ENCODE results near the gene GTPBP10.

- TF ChIP-seq OSR1 (CRISPR knock-in tag; IDR thresholded peaks at IDR 0.05), result no peak
- TF ChIP-seq, protein P1, sequence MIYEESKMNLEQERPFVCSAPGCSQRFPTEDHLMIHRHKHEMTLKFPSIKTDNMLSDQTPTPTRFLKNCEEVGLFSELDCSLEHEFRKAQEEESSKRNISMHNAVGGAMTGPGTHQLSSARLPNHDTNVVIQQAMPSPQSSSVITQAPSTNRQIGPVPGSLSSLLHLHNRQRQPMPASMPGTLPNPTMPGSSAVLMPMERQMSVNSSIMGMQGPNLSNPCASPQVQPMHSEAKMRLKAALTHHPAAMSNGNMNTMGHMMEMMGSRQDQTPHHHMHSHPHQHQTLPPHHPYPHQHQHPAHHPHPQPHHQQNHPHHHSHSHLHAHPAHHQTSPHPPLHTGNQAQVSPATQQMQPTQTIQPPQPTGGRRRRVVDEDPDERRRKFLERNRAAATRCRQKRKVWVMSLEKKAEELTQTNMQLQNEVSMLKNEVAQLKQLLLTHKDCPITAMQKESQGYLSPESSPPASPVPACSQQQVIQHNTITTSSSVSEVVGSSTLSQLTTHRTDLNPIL (CRISPR knock-in tag; IDR thresholded peaks at IDR 0.05; ENCODE audit: low read depth), result no peak
- TF ChIP-seq, protein P2, sequence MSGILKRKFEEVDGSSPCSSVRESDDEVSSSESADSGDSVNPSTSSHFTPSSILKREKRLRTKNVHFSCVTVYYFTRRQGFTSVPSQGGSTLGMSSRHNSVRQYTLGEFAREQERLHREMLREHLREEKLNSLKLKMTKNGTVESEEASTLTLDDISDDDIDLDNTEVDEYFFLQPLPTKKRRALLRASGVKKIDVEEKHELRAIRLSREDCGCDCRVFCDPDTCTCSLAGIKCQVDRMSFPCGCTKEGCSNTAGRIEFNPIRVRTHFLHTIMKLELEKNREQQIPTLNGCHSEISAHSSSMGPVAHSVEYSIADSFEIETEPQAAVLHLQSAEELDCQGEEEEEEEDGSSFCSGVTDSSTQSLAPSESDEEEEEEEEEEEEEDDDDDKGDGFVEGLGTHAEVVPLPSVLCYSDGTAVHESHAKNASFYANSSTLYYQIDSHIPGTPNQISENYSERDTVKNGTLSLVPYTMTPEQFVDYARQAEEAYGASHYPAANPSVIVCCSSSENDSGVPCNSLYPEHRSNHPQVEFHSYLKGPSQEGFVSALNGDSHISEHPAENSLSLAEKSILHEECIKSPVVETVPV (CRISPR knock-in tag; IDR thresholded peaks at IDR 0.05), result no peak
- no peak for TF ChIP-seq ZFP30 (CRISPR knock-in tag; IDR thresholded peaks at IDR 0.05)
- no peak for TF ChIP-seq GLIS3 (CRISPR knock-in tag; IDR thresholded peaks at IDR 0.05)
- no peak for TF ChIP-seq CSDC2 (CRISPR knock-in tag; IDR thresholded peaks at IDR 0.05)
- no peak for TF ChIP-seq ISL1 (CRISPR knock-in tag; IDR thresholded peaks at IDR 0.05)
- no peak for TF ChIP-seq SNAI2 (CRISPR knock-in tag; IDR thresholded peaks at IDR 0.05)
- no peak for TF ChIP-seq RARB (CRISPR knock-in tag; IDR thresholded peaks at IDR 0.05)
- no peak for TF ChIP-seq ZNF8 (CRISPR knock-in tag; IDR thresholded peaks at IDR 0.05)
- TF ChIP-seq PATZ1 (CRISPR knock-in tag; IDR thresholded peaks at IDR 0.05; ENCODE audit: borderline replicate concordance), result no peak
- no peak for TF ChIP-seq TCF4 (CRISPR knock-in tag; IDR thresholded peaks at IDR 0.05; ENCODE audit: borderline replicate concordance)
- no peak for TF ChIP-seq TSHZ2 (CRISPR knock-in tag; IDR thresholded peaks at IDR 0.05)
Observed at GRCh38 chr7:90311175-90311574, 35.3 kb upstream of the GTPBP10 start.

Measured in SK-N-SH treated with all-trans-retinoic acid at 6 μM for 48 hours (cell line).